WTC11 (cell line): Measurements from ENCODE around the gene REST. TPM values are rescaled to one million over a fixed set of nuclear protein-coding genes. Genes with fewer than 3 reads are reported as not detected.

Experiments used
- ATAC-seq: fragments of 200-7000 bp; cut with Tn5 transposase; 2 replicates; pipeline ENCODE4 v1.10.0; 2021; ENCODE audit warnings: mild to moderate bottlenecking, moderate library complexity
- CTCF ChIA-PET: fragments of 300-600 bp; sonication (Branson Sonifier 250); formaldehyde crosslinking; loops from one replicate; lab custom pipeline; 2021; ENCODE audit warnings: antibody characterized with exemption; lab: Charles Lee
- POLR2A ChIA-PET: fragments of 350-600 bp; sonication (Branson Sonifier 250); formaldehyde crosslinking; loops from one replicate; lab custom pipeline; 2021; ENCODE audit warnings: antibody characterized with exemption; lab: Charles Lee
- DNase-seq: peaks from one replicate; pipeline ENCODE4 v3.0.0; 2021; ENCODE audit warnings: low spot score
- H3K27ac Mint-ChIP-seq: 2 replicates; pipeline ENCODE4 v1.8.0; 2021; ENCODE audit warnings: mixed read lengths
- H3K27me3 Mint-ChIP-seq: 2 replicates; pipeline ENCODE4 v1.8.0; 2021; ENCODE audit warnings: low read depth, mild to moderate bottlenecking, moderate library complexity, mixed read lengths
- H3K36me3 Mint-ChIP-seq: 2 replicates; pipeline ENCODE4 v1.8.0; 2021; ENCODE audit warnings: mixed read lengths
- H3K4me1 Mint-ChIP-seq: 2 replicates; pipeline ENCODE4 v1.8.0; 2022; ENCODE audit warnings: mixed read lengths
- H3K4me3 Mint-ChIP-seq: 2 replicates; pipeline ENCODE4 v1.8.0; 2021; ENCODE audit warnings: mild to moderate bottlenecking, moderate library complexity, mixed read lengths
- H3K9me3 Mint-ChIP-seq: 2 replicates; pipeline ENCODE4 v1.8.0; 2021; ENCODE audit warnings: mixed read lengths
- ESRRA ChIP-seq: sonication (generic); formaldehyde crosslinking; IDR thresholded peaks from 2 replicates; pipeline ENCODE4 v1.8.1; 2022; ENCODE audit warnings: mild to moderate bottlenecking, missing genetic modification reagents, borderline replicate concordance
- ETV6 ChIP-seq: sonication (generic); formaldehyde crosslinking; IDR thresholded peaks from 2 replicates; pipeline ENCODE4 v1.8.1; 2022; ENCODE audit warnings: mild to moderate bottlenecking, missing genetic modification reagents
- KAT7 ChIP-seq: sonication (generic); formaldehyde crosslinking; IDR thresholded peaks from 2 replicates; pipeline ENCODE4 v1.8.1; 2023; ENCODE audit warnings: missing genetic modification reagents, mild to moderate bottlenecking, borderline replicate concordance
- NFATC4 ChIP-seq: fragments of 250-450 bp; sonication (Bioruptor Pico); IDR thresholded peaks from 2 replicates; pipeline ENCODE4 v1.9.0; 2021; ENCODE audit warnings: mild to moderate bottlenecking
- NR2C2 ChIP-seq: sonication (generic); formaldehyde crosslinking; IDR thresholded peaks from 2 replicates; pipeline ENCODE4 v1.8.0; 2022; ENCODE audit warnings: mild to moderate bottlenecking, missing genetic modification reagents
- OVOL2 ChIP-seq: fragments of 250-450 bp; sonication (Bioruptor Pico); IDR thresholded peaks from 2 replicates; pipeline ENCODE4 v1.9.0; 2021; ENCODE audit warnings: mild to moderate bottlenecking, borderline replicate concordance
- SMAD3 ChIP-seq: sonication (generic); formaldehyde crosslinking; IDR thresholded peaks from 2 replicates; pipeline ENCODE4 v1.8.0; 2022; ENCODE audit warnings: missing genetic modification reagents, mild to moderate bottlenecking, borderline replicate concordance
- TP53 ChIP-seq: sonication (generic); formaldehyde crosslinking; IDR thresholded peaks from 2 replicates; pipeline ENCODE4 v1.8.1; 2023; ENCODE audit warnings: mild to moderate bottlenecking, missing genetic modification reagents
- ZNF232 ChIP-seq: sonication (generic); formaldehyde crosslinking; IDR thresholded peaks from 2 replicates; pipeline ENCODE4 v1.8.0; 2022; ENCODE audit warnings: mild to moderate bottlenecking, missing genetic modification reagents
- ZNF263 ChIP-seq: sonication (generic); formaldehyde crosslinking; IDR thresholded peaks from 2 replicates; pipeline ENCODE4 v1.8.1; 2022; ENCODE audit warnings: low read depth, mild to moderate bottlenecking, moderate library complexity, missing genetic modification reagents
- total RNA-seq: library from RNA; stranded (reverse); gene quantifications from 3 replicates; pipeline ENCODE4 v1.2.3, GENCODE V29; 2021
- TF ChIP-seq, protein P1 (sequence below): sonication (generic); formaldehyde crosslinking; IDR thresholded peaks from 2 replicates; pipeline ENCODE4 v1.8.1; 2023; ENCODE audit warnings: mild to moderate bottlenecking, moderate library complexity, missing genetic modification reagents
- TF ChIP-seq, protein P2 (sequence below): sonication (generic); formaldehyde crosslinking; IDR thresholded peaks from 2 replicates; pipeline ENCODE4 v1.8.1; 2023; ENCODE audit warnings: mild to moderate bottlenecking, missing genetic modification reagents
- TF ChIP-seq, protein P3 (sequence below): sonication (generic); formaldehyde crosslinking; conservative IDR thresholded peaks from 2 replicates; pipeline ENCODE4 v1.8.1; 2022; ENCODE audit warnings: mild to moderate bottlenecking, missing genetic modification reagents
- TF ChIP-seq, protein P4 (sequence below): sonication (generic); formaldehyde crosslinking; IDR thresholded peaks from 2 replicates; pipeline ENCODE4 v1.8.1; 2022; ENCODE audit warnings: mild to moderate bottlenecking, moderate library complexity, missing genetic modification reagents
- TF ChIP-seq, protein P5 (sequence below): sonication (generic); formaldehyde crosslinking; IDR thresholded peaks from 2 replicates; pipeline ENCODE4 v1.8.1; 2023; ENCODE audit warnings: mild to moderate bottlenecking, missing genetic modification reagents, moderate library complexity
- TF ChIP-seq, protein P6 (sequence below): fragments of 250-450 bp; sonication (Bioruptor Pico); IDR thresholded peaks from 2 replicates; pipeline ENCODE4 v1.8.0; 2021; ENCODE audit warnings: mild to moderate bottlenecking
- TF ChIP-seq, protein P7 (sequence below): sonication (generic); formaldehyde crosslinking; IDR thresholded peaks from 2 replicates; pipeline ENCODE4 v1.8.0; 2022; ENCODE audit warnings: mild to moderate bottlenecking, missing genetic modification reagents
- TF ChIP-seq, protein P8 (sequence below): sonication (generic); formaldehyde crosslinking; IDR thresholded peaks from 2 replicates; pipeline ENCODE4 v1.8.1; 2022; ENCODE audit warnings: mild to moderate bottlenecking, missing genetic modification reagents, moderate library complexity, borderline replicate concordance
- TF ChIP-seq, protein P9 (sequence below): sonication (generic); formaldehyde crosslinking; IDR thresholded peaks from 2 replicates; pipeline ENCODE4 v1.8.0; 2022; ENCODE audit warnings: mild to moderate bottlenecking, missing genetic modification reagents

Gene REST
- total RNA-seq, 1 experiment from 2014 or later = 75.1 TPM

DNA sequence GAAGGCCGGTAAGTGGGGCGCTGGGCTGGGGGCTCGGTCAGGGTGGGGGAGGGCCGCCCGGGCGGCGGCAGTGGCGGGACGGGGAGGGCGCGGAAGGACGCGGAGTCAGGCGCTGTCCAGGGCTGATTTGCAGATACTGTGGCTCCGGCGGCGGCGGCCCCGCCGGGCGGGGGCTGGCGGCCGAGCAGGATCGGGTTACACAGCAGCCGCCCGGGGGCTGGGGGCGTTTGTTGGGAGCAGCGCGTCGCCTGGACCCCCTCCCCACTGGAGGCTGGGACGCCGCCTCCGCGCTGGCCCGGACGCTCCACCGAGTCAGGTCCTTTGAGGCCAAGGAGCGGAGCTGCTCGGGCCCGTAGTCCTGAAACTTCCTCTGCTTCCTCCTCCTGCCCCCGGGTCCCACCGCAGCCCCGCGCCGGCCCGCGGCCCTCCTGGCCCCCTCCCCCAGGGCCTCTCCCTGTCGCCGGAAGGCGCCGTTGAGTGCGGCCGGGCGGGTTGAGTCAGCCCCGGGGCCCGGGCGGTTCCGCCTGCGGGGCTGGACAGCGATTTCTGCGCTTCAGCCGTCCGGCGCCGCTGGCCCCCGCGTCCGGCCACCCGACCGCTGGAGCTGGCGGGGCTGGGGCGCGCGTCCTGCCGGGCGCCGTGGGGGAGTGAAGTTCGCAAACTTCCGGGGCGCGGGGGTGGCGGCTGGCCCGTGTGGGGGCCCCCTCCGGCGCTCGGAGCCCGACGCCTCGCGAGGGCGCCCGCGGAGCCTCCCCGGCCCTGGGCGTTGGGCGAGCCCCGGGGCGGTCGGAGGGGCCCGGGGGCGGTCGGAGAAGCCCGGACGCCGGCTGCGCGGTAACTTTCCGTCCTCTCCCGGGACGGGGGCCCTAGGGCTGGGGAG lies 746 bp downstream of the REST start (continued):
- TF ChIP-seq, protein P1, sequence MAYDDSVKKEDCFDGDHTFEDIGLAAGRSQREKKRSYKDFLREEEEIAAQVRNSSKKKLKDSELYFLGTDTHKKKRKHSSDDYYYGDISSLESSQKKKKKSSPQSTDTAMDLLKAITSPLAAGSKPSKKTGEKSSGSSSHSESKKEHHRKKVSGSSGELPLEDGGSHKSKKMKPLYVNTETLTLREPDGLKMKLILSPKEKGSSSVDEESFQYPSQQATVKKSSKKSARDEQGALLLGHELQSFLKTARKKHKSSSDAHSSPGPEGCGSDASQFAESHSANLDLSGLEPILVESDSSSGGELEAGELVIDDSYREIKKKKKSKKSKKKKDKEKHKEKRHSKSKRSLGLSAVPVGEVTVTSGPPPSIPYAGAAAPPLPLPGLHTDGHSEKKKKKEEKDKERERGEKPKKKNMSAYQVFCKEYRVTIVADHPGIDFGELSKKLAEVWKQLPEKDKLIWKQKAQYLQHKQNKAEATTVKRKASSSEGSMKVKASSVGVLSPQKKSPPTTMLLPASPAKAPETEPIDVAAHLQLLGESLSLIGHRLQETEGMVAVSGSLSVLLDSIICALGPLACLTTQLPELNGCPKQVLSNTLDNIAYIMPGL (CRISPR knock-in tag) = peak; percentile 59; the same call in 1 of the 2 replicates
- TF ChIP-seq, protein P2, sequence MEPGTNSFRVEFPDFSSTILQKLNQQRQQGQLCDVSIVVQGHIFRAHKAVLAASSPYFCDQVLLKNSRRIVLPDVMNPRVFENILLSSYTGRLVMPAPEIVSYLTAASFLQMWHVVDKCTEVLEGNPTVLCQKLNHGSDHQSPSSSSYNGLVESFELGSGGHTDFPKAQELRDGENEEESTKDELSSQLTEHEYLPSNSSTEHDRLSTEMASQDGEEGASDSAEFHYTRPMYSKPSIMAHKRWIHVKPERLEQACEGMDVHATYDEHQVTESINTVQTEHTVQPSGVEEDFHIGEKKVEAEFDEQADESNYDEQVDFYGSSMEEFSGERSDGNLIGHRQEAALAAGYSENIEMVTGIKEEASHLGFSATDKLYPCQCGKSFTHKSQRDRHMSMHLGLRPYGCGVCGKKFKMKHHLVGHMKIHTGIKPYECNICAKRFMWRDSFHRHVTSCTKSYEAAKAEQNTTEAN = 0 out of 2 replicates have a peak, but pooled peaks have one; percentile 19
- peak; percentile 18; the same call in 1 of the 2 replicates for TF ChIP-seq TP53 (CRISPR knock-in tag)
- no peak for TF ChIP-seq NR2C2 (CRISPR knock-in tag)
- TF ChIP-seq, protein P3, sequence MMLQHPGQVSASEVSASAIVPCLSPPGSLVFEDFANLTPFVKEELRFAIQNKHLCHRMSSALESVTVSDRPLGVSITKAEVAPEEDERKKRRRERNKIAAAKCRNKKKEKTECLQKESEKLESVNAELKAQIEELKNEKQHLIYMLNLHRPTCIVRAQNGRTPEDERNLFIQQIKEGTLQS (CRISPR knock-in tag) = no peak
- TF ChIP-seq, protein P4, sequence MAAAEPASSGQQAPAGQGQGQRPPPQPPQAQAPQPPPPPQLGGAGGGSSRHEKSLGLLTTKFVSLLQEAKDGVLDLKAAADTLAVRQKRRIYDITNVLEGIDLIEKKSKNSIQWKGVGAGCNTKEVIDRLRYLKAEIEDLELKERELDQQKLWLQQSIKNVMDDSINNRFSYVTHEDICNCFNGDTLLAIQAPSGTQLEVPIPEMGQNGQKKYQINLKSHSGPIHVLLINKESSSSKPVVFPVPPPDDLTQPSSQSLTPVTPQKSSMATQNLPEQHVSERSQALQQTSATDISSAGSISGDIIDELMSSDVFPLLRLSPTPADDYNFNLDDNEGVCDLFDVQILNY (CRISPR knock-in tag) = 0 out of 2 replicates have a peak, but pooled peaks have one; percentile 41
- TF ChIP-seq, all 79 proteins: peak for 12

DNA sequence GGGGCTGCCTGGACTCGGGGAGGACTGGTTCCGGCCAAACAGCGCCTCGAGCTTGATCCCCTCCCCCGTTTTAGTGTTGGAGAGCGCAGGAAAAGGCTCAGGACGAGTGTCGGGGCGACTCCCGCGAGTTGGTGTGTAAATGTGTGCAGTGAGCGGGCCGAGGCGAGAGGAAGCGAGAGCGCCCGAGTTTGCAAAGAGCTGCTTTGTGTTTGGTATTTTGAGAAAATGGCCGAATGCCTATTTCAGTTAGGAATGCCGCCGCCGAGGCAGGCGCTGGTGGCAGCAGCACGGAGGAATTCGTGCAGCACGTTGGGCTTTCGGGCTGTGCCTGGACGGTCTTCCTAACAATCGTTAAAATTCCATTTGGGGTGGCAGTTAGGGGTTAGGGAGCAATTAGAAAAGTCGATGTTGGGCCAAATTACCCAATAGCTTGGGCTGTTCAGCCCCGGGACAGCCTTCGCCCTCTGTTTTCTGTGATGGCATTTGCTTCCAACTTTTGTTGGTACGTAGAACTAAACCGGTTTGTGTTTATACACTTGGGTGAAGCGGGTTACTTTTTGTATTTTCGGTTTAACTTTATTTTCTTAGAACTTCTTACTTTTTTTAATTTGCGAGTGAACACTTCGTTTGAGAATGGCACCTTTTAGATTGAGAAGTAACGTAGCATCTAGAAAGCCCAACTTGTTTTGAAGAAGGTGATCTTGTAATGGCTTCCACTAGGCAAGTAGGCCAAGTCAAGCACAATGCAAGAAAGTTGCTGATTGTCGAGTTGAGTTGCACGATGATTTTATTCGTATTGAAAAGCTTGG lies 1.6 kb downstream of the REST start:
- peaks cover 43% of the 10 kb centered on the region for H3K4me1 Mint-ChIP-seq
- ChIA-PET CTCF (interaction anchor here (1.0 to 1.1 kb wide), 2 partner anchors 68 to 72 kb away, joined by 3 read pairs; partner anchors contain the start of gene NOA1), POLR2A (interaction anchor here (0.5 to 1.7 kb wide), 4 partner anchors 10 to 1793 kb away, joined by 3 to 7 read pairs (median 5); partner anchors contain the start of gene NOA1)
- peak overlapping the region; percentile 90 for H3K27ac Mint-ChIP-seq
- H3K4me3 Mint-ChIP-seq = peak overlapping the region; percentile 89
- H3K9me3 Mint-ChIP-seq = no peaks in the 10 kb centered on the region
- peaks cover 16% of the 10 kb centered on the region for H3K36me3 Mint-ChIP-seq
- peaks cover 22% of the 10 kb centered on the region for H3K27me3 Mint-ChIP-seq
- ATAC-seq (no peak), DNase-seq (peak; percentile 53)
- TF ChIP-seq ZNF263 (CRISPR knock-in tag) (no peak), ZNF232 (no peak), KAT7 (CRISPR knock-in tag) (no peak), ETV6 (CRISPR knock-in tag) (0 out of 2 replicates have a peak, but pooled peaks have one; percentile 26), ESRRA (CRISPR knock-in tag) (no peak), NFATC4 (CRISPR knock-in tag) (no peak), OVOL2 (no peak), SMAD3 (CRISPR knock-in tag) (no peak)
- TF ChIP-seq, protein P5, sequence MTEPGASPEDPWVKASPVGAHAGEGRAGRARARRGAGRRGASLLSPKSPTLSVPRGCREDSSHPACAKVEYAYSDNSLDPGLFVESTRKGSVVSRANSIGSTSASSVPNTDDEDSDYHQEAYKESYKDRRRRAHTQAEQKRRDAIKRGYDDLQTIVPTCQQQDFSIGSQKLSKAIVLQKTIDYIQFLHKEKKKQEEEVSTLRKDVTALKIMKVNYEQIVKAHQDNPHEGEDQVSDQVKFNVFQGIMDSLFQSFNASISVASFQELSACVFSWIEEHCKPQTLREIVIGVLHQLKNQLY (CRISPR knock-in tag) = no peak
- TF ChIP-seq, protein P6, sequence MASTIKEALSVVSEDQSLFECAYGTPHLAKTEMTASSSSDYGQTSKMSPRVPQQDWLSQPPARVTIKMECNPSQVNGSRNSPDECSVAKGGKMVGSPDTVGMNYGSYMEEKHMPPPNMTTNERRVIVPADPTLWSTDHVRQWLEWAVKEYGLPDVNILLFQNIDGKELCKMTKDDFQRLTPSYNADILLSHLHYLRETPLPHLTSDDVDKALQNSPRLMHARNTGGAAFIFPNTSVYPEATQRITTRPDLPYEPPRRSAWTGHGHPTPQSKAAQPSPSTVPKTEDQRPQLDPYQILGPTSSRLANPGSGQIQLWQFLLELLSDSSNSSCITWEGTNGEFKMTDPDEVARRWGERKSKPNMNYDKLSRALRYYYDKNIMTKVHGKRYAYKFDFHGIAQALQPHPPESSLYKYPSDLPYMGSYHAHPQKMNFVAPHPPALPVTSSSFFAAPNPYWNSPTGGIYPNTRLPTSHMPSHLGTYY (CRISPR knock-in tag) = no peak
- TF ChIP-seq, protein P7, sequence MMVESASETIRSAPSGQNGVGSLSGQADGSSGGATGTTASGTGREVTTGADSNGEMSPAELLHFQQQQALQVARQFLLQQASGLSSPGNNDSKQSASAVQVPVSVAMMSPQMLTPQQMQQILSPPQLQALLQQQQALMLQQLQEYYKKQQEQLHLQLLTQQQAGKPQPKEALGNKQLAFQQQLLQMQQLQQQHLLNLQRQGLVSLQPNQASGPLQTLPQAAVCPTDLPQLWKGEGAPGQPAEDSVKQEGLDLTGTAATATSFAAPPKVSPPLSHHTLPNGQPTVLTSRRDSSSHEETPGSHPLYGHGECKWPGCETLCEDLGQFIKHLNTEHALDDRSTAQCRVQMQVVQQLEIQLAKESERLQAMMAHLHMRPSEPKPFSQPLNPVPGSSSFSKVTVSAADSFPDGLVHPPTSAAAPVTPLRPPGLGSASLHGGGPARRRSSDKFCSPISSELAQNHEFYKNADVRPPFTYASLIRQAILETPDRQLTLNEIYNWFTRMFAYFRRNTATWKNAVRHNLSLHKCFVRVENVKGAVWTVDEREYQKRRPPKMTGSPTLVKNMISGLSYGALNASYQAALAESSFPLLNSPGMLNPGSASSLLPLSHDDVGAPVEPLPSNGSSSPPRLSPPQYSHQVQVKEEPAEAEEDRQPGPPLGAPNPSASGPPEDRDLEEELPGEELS (CRISPR knock-in tag) = 0 out of 2 replicates have a peak, but pooled peaks have one; percentile 6
- TF ChIP-seq, protein P8, sequence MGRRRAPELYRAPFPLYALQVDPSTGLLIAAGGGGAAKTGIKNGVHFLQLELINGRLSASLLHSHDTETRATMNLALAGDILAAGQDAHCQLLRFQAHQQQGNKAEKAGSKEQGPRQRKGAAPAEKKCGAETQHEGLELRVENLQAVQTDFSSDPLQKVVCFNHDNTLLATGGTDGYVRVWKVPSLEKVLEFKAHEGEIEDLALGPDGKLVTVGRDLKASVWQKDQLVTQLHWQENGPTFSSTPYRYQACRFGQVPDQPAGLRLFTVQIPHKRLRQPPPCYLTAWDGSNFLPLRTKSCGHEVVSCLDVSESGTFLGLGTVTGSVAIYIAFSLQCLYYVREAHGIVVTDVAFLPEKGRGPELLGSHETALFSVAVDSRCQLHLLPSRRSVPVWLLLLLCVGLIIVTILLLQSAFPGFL (CRISPR knock-in tag) = no peak
- TF ChIP-seq, protein P9, sequence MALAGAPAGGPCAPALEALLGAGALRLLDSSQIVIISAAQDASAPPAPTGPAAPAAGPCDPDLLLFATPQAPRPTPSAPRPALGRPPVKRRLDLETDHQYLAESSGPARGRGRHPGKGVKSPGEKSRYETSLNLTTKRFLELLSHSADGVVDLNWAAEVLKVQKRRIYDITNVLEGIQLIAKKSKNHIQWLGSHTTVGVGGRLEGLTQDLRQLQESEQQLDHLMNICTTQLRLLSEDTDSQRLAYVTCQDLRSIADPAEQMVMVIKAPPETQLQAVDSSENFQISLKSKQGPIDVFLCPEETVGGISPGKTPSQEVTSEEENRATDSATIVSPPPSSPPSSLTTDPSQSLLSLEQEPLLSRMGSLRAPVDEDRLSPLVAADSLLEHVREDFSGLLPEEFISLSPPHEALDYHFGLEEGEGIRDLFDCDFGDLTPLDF (CRISPR knock-in tag) = no peak
